Hematopoietic multipotent progenitor cell treated with erythropoietin and hydrocortisone succinate and interleukin-3 and kit ligand, for 17 days (in vitro differentiated cells): ENCODE results near the gene GNAQ.

Experiments
- DNase-seq: peaks from one replicate; pipeline ENCODE4 v3.0.0-alpha.2; 2015; ENCODE audit warnings: low spot score

Gene GNAQ

GRCh38 chr9:77843871-77844155 is 187.8 kb downstream of the GNAQ start:
- no peak for DNase-seq

GRCh38 chr9:77843076-77843870 is 188.3 kb downstream of the GNAQ start:
- DNase-seq: no peak

GRCh38 chr9:77841739-77842386 is 189.7 kb downstream of the GNAQ start:
- peak; percentile 48 for DNase-seq

GRCh38 chr9:77839459-77840140 is 192.0 kb downstream of the GNAQ start:
- DNase-seq: no peak

GRCh38 chr9:77838986-77839385 is 192.6 kb downstream of the GNAQ start:
- DNase-seq: no peak

GRCh38 chr9:77834898-77835488 is 196.6 kb downstream of the GNAQ start:
- no peak for DNase-seq

- no peak for DNase-seq
These were observed 197.8 kb downstream of the GNAQ start for GRCh38 chr9:77833561-77834429.

GRCh38 chr9:77832639-77833038 is 199.0 kb downstream of the GNAQ start:
- no peak for DNase-seq

- no peak for DNase-seq
These were observed 199.8 kb downstream of the GNAQ start for GRCh38 chr9:77831781-77832180.

GRCh38 chr9:77830618-77831285 is 200.9 kb downstream of the GNAQ start:
- no peak for DNase-seq

- no peak for DNase-seq
These were observed 202.2 kb downstream of the GNAQ start for GRCh38 chr9:77829420-77829819.

- no peak for DNase-seq
These were observed 204.4 kb downstream of the GNAQ start for GRCh38 chr9:77827104-77827784.

- DNase-seq: no peak
These were observed 205.0 kb downstream of the GNAQ start for GRCh38 chr9:77826621-77827020.

GRCh38 chr9:77826116-77826515 is 205.5 kb downstream of the GNAQ start:
- DNase-seq: no peak

GRCh38 chr9:77825361-77825760 is 206.2 kb downstream of the GNAQ start:
- no peak for DNase-seq

- peak; percentile 39 for DNase-seq
These were observed 211.2 kb downstream of the GNAQ start for GRCh38 chr9:77820293-77820954.

- no peak for DNase-seq
These were observed 212.0 kb downstream of the GNAQ start for GRCh38 chr9:77819657-77820056.

GRCh38 chr9:77817590-77818311 is 213.9 kb downstream of the GNAQ start:
- DNase-seq: no peak

GRCh38 chr9:77816641-77817341 is 214.8 kb downstream of the GNAQ start:
- no peak for DNase-seq
